ENCODE data around the gene CD82.

CD82 gene

GRCh38 chr11:44627911-44628729, 62.7 kb downstream of the CD82 start:
- Histone ChIP-seq H3K4me2 (ENCODE audit: low read depth, low read length, poor library complexity, severe bottlenecking) (no peak overlapping the region), H3K27me3 (ENCODE audit: low read length) (no peaks in the 10 kb centered on the region), H4K20me1 (ENCODE audit: low read depth, low read length) (no peaks in the 10 kb centered on the region), H3K4me3 (ENCODE audit: insufficient read depth, low read length, poor library complexity, severe bottlenecking) (no peak overlapping the region), H3K36me3 (ENCODE audit: low read length) (no peaks in the 10 kb centered on the region), H3K79me2 (ENCODE audit: insufficient read depth, low read length) (no peaks in the 10 kb centered on the region), H3K9ac (ENCODE audit: low read length) (no peak overlapping the region), H3K27ac (ENCODE audit: low read depth, low read length) (no peak overlapping the region), H3K9me3 (ENCODE audit: insufficient read depth, low read length) (no peaks in the 10 kb centered on the region), H3F3A (ENCODE audit: insufficient read depth) (no peaks in the 10 kb centered on the region), H3K9me2 (replicated peaks; ENCODE audit: insufficient read depth, low read length) (no peaks in the 10 kb centered on the region), H2AFZ (ENCODE audit: low read depth, low read length, severe bottlenecking) (no peak overlapping the region)
- TF ChIP-seq EZH2phosphoT487 (conservative IDR thresholded peaks at IDR 0.05; ENCODE audit: low read length) (no peak), CTCF (IDR thresholded peaks at IDR 0.05; ENCODE audit: insufficient read depth, low read length, poor library complexity, severe bottlenecking) (no peak)

GRCh38 chr11:44628730-44629700, 63.6 kb downstream of the CD82 start:
- Histone ChIP-seq H3K79me2 (ENCODE audit: insufficient read depth, low read length) (no peaks in the 10 kb centered on the region), H3K4me2 (ENCODE audit: low read depth, low read length, poor library complexity, severe bottlenecking) (no peak overlapping the region), H4K20me1 (ENCODE audit: low read depth, low read length) (no peaks in the 10 kb centered on the region), H3K36me3 (ENCODE audit: low read length) (no peaks in the 10 kb centered on the region), H3K27ac (ENCODE audit: low read depth, low read length) (no peak overlapping the region), H3F3A (ENCODE audit: insufficient read depth) (no peaks in the 10 kb centered on the region), H3K9me3 (ENCODE audit: insufficient read depth, low read length) (no peaks in the 10 kb centered on the region), H3K9ac (ENCODE audit: low read length) (no peak overlapping the region), H3K4me3 (ENCODE audit: insufficient read depth, low read length, poor library complexity, severe bottlenecking) (no peak overlapping the region), H3K9me2 (replicated peaks; ENCODE audit: insufficient read depth, low read length) (no peaks in the 10 kb centered on the region), H2AFZ (ENCODE audit: low read depth, low read length, severe bottlenecking) (no peak overlapping the region), H3K27me3 (ENCODE audit: low read length) (no peaks in the 10 kb centered on the region)
- TF ChIP-seq CTCF (IDR thresholded peaks at IDR 0.05; ENCODE audit: insufficient read depth, low read length, poor library complexity, severe bottlenecking) (no peak), EZH2phosphoT487 (conservative IDR thresholded peaks at IDR 0.05; ENCODE audit: low read length) (no peak)

GRCh38 chr11:44629732-44630345, 64.4 kb downstream of the CD82 start:
- Histone ChIP-seq H4K20me1 (ENCODE audit: low read depth, low read length) (no peaks in the 10 kb centered on the region), H3F3A (ENCODE audit: insufficient read depth) (no peaks in the 10 kb centered on the region), H3K4me2 (ENCODE audit: low read depth, low read length, poor library complexity, severe bottlenecking) (no peak overlapping the region), H3K9ac (ENCODE audit: low read length) (no peak overlapping the region), H3K27me3 (ENCODE audit: low read length) (no peaks in the 10 kb centered on the region), H3K27ac (ENCODE audit: low read depth, low read length) (no peak overlapping the region), H3K36me3 (ENCODE audit: low read length) (no peaks in the 10 kb centered on the region), H3K9me2 (replicated peaks; ENCODE audit: insufficient read depth, low read length) (no peaks in the 10 kb centered on the region), H3K4me3 (ENCODE audit: insufficient read depth, low read length, poor library complexity, severe bottlenecking) (no peak overlapping the region), H3K79me2 (ENCODE audit: insufficient read depth, low read length) (no peaks in the 10 kb centered on the region), H2AFZ (ENCODE audit: low read depth, low read length, severe bottlenecking) (no peak overlapping the region), H3K9me3 (ENCODE audit: insufficient read depth, low read length) (no peaks in the 10 kb centered on the region)
- TF ChIP-seq EZH2phosphoT487 (conservative IDR thresholded peaks at IDR 0.05; ENCODE audit: low read length) = no peak
- no peak for TF ChIP-seq CTCF (IDR thresholded peaks at IDR 0.05; ENCODE audit: insufficient read depth, low read length, poor library complexity, severe bottlenecking)

Data from SU-DHL-6 (cell line).